Panc1 (cell line): ENCODE results near the gene SKP1. TPM values are rescaled to one million over a fixed set of nuclear protein-coding genes. Genes with fewer than 3 reads are reported as not detected.

Experiments used
- ATAC-seq: fragments of 200-7000 bp; cut with Tn5 transposase; 2 replicates; pipeline ENCODE4 v1.9.1; 2020; ENCODE audit warnings: mild to moderate bottlenecking, moderate library complexity
- BruUV-seq: library from RNA; stranded (reverse); fragments of 400-500 nt; replicated peaks from 2 replicates; lab custom pipeline; 2021; lab: Mats Ljungman, UMichigan
- CTCF ChIA-PET: fragments of 300-600 bp; sonication (Branson Sonifier 250); formaldehyde crosslinking; loops from one replicate; lab custom pipeline; 2022; ENCODE audit warnings: antibody characterized with exemption; lab: Charles Lee
- POLR2A ChIA-PET: fragments of 300-600 bp; sonication (Branson Sonifier 250); formaldehyde crosslinking; loops from one replicate; lab custom pipeline; 2022; ENCODE audit warnings: antibody characterized with exemption; lab: Charles Lee
- DNase-seq: peaks from one replicate; pipeline ENCODE4 v3.0.0-alpha.2; 2010; ENCODE audit warnings: low read depth, low spot score
- H3K27ac ChIP-seq: 2 replicates; pipeline ENCODE4 v1.5.1; 2011; ENCODE audit warnings: mild to moderate bottlenecking, low read length, inconsistent platforms
- H3K27me3 ChIP-seq: fragments of 200-500 bp; sonication (Bioruptor generic); 2 replicates; pipeline ENCODE4 v1.6.0; 2014; ENCODE audit warnings: low read length, inconsistent platforms; ENCODE audit not compliant: control insufficient read depth, insufficient read depth
- H3K36me3 ChIP-seq: fragments of 200-500 bp; sonication (Bioruptor generic); 2 replicates; pipeline ENCODE4 v1.5.1; 2014; ENCODE audit warnings: inconsistent platforms, mild to moderate bottlenecking, low read length, moderate library complexity; ENCODE audit not compliant: control insufficient read depth, insufficient read depth
- H3K4me1 ChIP-seq: 2 replicates; pipeline ENCODE4 v1.5.1; 2011; ENCODE audit warnings: inconsistent platforms, mild to moderate bottlenecking, low read length, moderate library complexity; ENCODE audit not compliant: control insufficient read depth, insufficient read depth
- H3K4me3 ChIP-seq, 2 experiments: 2 replicates each; pipeline ENCODE4 v1.5.1; 2011 to 2012; ENCODE audit warnings: low read depth in 2 of 2, low read length in 2 of 2, mild to moderate bottlenecking in 2 of 2, inconsistent platforms in 1 of 2, moderate library complexity in 1 of 2
- H3K9me3 ChIP-seq: fragments of 200-500 bp; sonication (Bioruptor generic); 2 replicates; pipeline ENCODE4 v1.5.1; 2014; ENCODE audit warnings: low read depth, mild to moderate bottlenecking, inconsistent platforms, low read length, moderate library complexity; ENCODE audit not compliant: control insufficient read depth, insufficient read depth
- CTCF ChIP-seq: fragments of 450-650 bp; IDR thresholded peaks from 2 replicates; pipeline ENCODE4 v1.5.1; 2017; ENCODE audit warnings: mild to moderate bottlenecking
- POLR2AphosphoS5 ChIP-seq: IDR thresholded peaks from 2 replicates; pipeline ENCODE4 v1.6.1; 2012; ENCODE audit warnings: mild to moderate bottlenecking, low read depth, low read length, moderate library complexity
- REST ChIP-seq, 2 experiments: IDR thresholded peaks; 2 replicates each; pipeline ENCODE4 v1.6.1; 2011 to 2012; ENCODE audit warnings: low read depth in 2 of 2, control low read depth in 1 of 2, low read length in 1 of 2, mild to moderate bottlenecking in 1 of 2, moderate library complexity in 1 of 2; ENCODE audit not compliant: insufficient read depth in 1 of 2
- SIN3A ChIP-seq: IDR thresholded peaks from 2 replicates; pipeline ENCODE4 v1.6.1; 2012; ENCODE audit warnings: low read depth, mild to moderate bottlenecking, low read length, moderate library complexity, borderline replicate concordance; ENCODE audit not compliant: insufficient read depth
- TCF7L2 ChIP-seq: IDR thresholded peaks from 2 replicates; pipeline ENCODE4 v1.6.1; 2011; ENCODE audit warnings: mild to moderate bottlenecking, low read depth, low read length, inconsistent platforms
- in situ Hi-C: cut with HindIII; loops from 2 replicates; pipeline ENCODE4 v1.10.0; 2016; ENCODE audit warnings: low sequenced_read_pairs, low pct_unique_long_range_greater_than_20kb
- intact Hi-C: fragments of 100-400 bp; cut with micrococcal nuclease; formaldehyde crosslinking; loops from one replicate; pipeline ENCODE4 v1.10.0; 2022; ENCODE audit not compliant: unreplicated experiment
- total RNA-seq: library from RNA; stranded (reverse); gene quantifications from one replicate; pipeline ENCODE4 v1.2.1, GENCODE V29; 2021; ENCODE audit not compliant: unreplicated experiment

SKP1 gene
- total RNA-seq, 1 experiment from 2014 or later, result 301 TPM

DNA sequence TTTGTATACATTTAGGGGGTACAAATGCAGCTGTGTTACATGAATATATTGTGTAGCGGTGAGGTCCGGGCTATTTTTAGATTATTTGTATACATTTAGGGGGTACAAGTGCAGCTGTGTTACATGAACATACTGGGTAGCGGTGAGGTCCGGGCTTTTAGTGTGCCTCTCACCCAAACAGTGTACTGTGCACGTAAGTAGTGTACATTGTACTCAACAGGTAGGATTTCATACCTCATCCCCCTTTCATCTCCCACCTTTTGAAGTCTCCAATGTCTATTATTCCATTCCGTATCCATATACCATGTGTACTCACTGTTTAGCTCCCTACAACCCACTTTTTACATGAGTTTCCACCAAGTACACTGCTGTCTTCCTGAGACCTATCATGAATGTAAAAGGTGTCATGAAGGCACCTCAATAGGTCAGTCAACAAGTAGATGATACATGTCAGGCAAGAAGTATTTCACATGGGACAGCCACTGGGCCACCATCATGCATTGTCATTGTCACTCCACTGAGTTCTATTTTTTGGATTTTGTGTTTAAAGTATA, 27.7 kb downstream of the SKP1 start:
- Histone ChIP-seq H3K4me3 (no peak overlapping the region), H3K27me3 (no peaks in the 10 kb centered on the region), H3K27ac (no peak overlapping the region), H3K9me3 (no peaks in the 10 kb centered on the region), H3K4me1 (peaks cover 3% of the 10 kb centered on the region; the same call in 1 of the 2 replicates), H3K36me3 (peaks cover 22% of the 10 kb centered on the region)
- no TSS peak for BruUV-seq
- ATAC-seq, result no peak
- in situ Hi-C loops (no loop called here), intact Hi-C loops (no loop called here)
- DNase-seq, result no peak
- TF ChIP-seq CTCF, result no peak
- no peak for TF ChIP-seq POLR2AphosphoS5
- no peak for TF ChIP-seq TCF7L2
- no peak for TF ChIP-seq REST (IDR thresholded peaks at IDR 0.05; ENCODE audit: insufficient read depth in 1 of 2, low read depth in 2 of 2, low read length in 1 of 2)
- TF ChIP-seq SIN3A, result no peak
- ChIA-PET POLR2A (no interaction called here), CTCF (interaction anchor here (1.4 kb wide), 1 partner anchor 109 kb away, joined by 3 read pairs; no protein-coding TSS in a partner anchor)

- peaks cover 16% of the 10 kb centered on the region for H3K36me3 ChIP-seq
- DNase-seq (no peak), ATAC-seq (no peak)
- BruUV-seq, result no TSS peak
- H3K4me1 ChIP-seq, result peaks cover 3% of the 10 kb centered on the region; the same call in 1 of the 2 replicates
- H3K9me3 ChIP-seq, result no peaks in the 10 kb centered on the region
- no peak overlapping the region for H3K4me3 ChIP-seq
- no peak overlapping the region for H3K27ac ChIP-seq
- CTCF ChIA-PET, result interaction anchor here (1.4 kb wide), 1 partner anchor 109 kb away, joined by 3 read pairs; no protein-coding TSS in a partner anchor
- POLR2A ChIA-PET, result no interaction called here
- no peaks in the 10 kb centered on the region for H3K27me3 ChIP-seq
- intact Hi-C loops (no loop called here), in situ Hi-C loops (no loop called here)
- TF ChIP-seq POLR2AphosphoS5 (no peak), SIN3A (no peak), REST (IDR thresholded peaks at IDR 0.05; ENCODE audit: insufficient read depth in 1 of 2, low read depth in 2 of 2, low read length in 1 of 2) (no peak), CTCF (no peak), TCF7L2 (no peak)
Observed at GRCh38 chr5:134148316-134148715, 28.4 kb downstream of the SKP1 start.
